Breast epithelium (tissue), 4 donors: Measurements from ENCODE around the gene SNUPN. TPM values are rescaled to one million over a fixed set of nuclear protein-coding genes. Genes with fewer than 3 reads are reported as not detected.
"Not testable (repeated sequence)": the region's sequence is repeated elsewhere in the genome, so short reads cannot be mapped to it uniquely, and the experiment has no call there.

Experiments
- DNase-seq, 2 donors: peaks; one replicate each; pipeline ENCODE4 v3.0.0-alpha.2; 2019; ENCODE audit warnings: low spot score in 2 of 2
- H3K27ac ChIP-seq, 2 donors: fragments of 200-600 bp; sonication (generic) in 1 of 2; one replicate each; pipeline ENCODE4 v1.5.1; 2016 to 2019; ENCODE audit warnings: mild to moderate bottlenecking in 1 of 2
- H3K27me3 ChIP-seq, 2 donors: fragments of 200-600 bp; sonication (generic) in 1 of 2; one replicate each; pipeline versions ENCODE4 v1.5.1 to v1.6.0; 2017 to 2019; ENCODE audit warnings: control low read depth in 1 of 2, mild to moderate bottlenecking in 1 of 2
- H3K36me3 ChIP-seq: fragments of 200-600 bp; one replicate; pipeline ENCODE4 v1.5.1; 2019
- H3K4me1 ChIP-seq, 2 donors: fragments of 200-600 bp; sonication (generic); one replicate each; pipeline ENCODE4 v1.5.1; 2016 to 2019; ENCODE audit warnings: control low read depth in 1 of 2
- H3K4me3 ChIP-seq, 3 donors: fragments of 200-600 bp; sonication (generic); 1 replicate in 2 of 3; 2 replicates in 1 of 3; pipeline ENCODE4 v1.5.1; 2016 to 2019; ENCODE audit warnings: mild to moderate bottlenecking in 3 of 3, moderate library complexity in 2 of 3
- H3K9me3 ChIP-seq, 2 donors: fragments of 200-600 bp; sonication (generic) in 1 of 2; one replicate each; pipeline ENCODE4 v1.5.1; 2016 to 2019; ENCODE audit warnings: control low read depth in 1 of 2
- CTCF ChIP-seq, 3 donors: fragments of 450-650 bp; IDR thresholded peaks; one replicate each; pipeline ENCODE4 v1.5.1; 2016 to 2017; ENCODE audit warnings: antibody characterized with exemption in 3 of 3, mild to moderate bottlenecking in 3 of 3, moderate library complexity in 3 of 3
- POLR2A ChIP-seq: fragments of 450-650 bp; IDR thresholded peaks from one replicate; pipeline ENCODE4 v1.6.1; 2016; ENCODE audit warnings: antibody characterized with exemption, mild to moderate bottlenecking, moderate library complexity
- POLR2AphosphoS5 ChIP-seq, 3 donors: sonication (generic); formaldehyde crosslinking; IDR thresholded peaks; one replicate each; pipeline ENCODE4 v1.6.1; 2017; ENCODE audit warnings: antibody characterized with exemption in 3 of 3
- intact Hi-C: fragments of 100-400 bp; cut with DNase I; formaldehyde crosslinking; loops from one replicate; pipeline ENCODE4 v1.15.1; 2023; ENCODE audit warnings: low total_unique reads
- total RNA-seq, 3 donors: library from RNA; depleted of rRNA; stranded (reverse); fragments of >200 nt; gene quantifications; one replicate each; pipeline ENCODE4 v1.1.0, GENCODE V29; 2016

Gene SNUPN
- total RNA-seq, 3 donors from 2014 or later, result 19.8 to 24.9 (median 23.6) TPM

- intact Hi-C loops, result no loop called here
- Histone ChIP-seq H3K4me1 (no peaks in the 10 kb centered on the region), H3K36me3 (no peaks in the 10 kb centered on the region), H3K27me3 (no peaks in the 10 kb centered on the region), H3K4me3 (no peak overlapping the region), H3K27ac (no peak overlapping the region), H3K9me3 (no peaks in the 10 kb centered on the region)
- TF ChIP-seq POLR2A, result no peak
- no peak for TF ChIP-seq CTCF (IDR thresholded peaks at IDR 0.05)
- TF ChIP-seq POLR2AphosphoS5 (IDR thresholded peaks at IDR 0.05), result no peak
- no peak for DNase-seq
Observed at GRCh38 chr15:75561888-75562287, 63.6 kb downstream of the SNUPN start.

- DNase-seq, H3K36me3 ChIP-seq, H3K9me3 ChIP-seq, H3K4me1 ChIP-seq, H3K27ac ChIP-seq, H3K4me3 ChIP-seq, H3K27me3 ChIP-seq, intact Hi-C loops: not testable (repeated sequence)
Observed at GRCh38 chr15:75559360-75559759, 66.2 kb downstream of the SNUPN start.

GRCh38 chr15:75558955-75559354, 66.6 kb downstream of the SNUPN start:
- DNase-seq, intact Hi-C loops, H3K27ac ChIP-seq, H3K36me3 ChIP-seq, H3K9me3 ChIP-seq, H3K4me3 ChIP-seq, H3K27me3 ChIP-seq, H3K4me1 ChIP-seq: not testable (repeated sequence)

GRCh38 chr15:75554717-75555116, 70.8 kb downstream of the SNUPN start:
- no peak for DNase-seq
- Histone ChIP-seq H3K27me3 (no peaks in the 10 kb centered on the region), H3K9me3 (no peaks in the 10 kb centered on the region), H3K4me3 (no peak overlapping the region), H3K27ac (no peak overlapping the region), H3K36me3 (no peaks in the 10 kb centered on the region), H3K4me1 (no peaks in the 10 kb centered on the region)
- intact Hi-C loops, result no loop called here
- TF ChIP-seq POLR2AphosphoS5 (IDR thresholded peaks at IDR 0.05) (no peak), POLR2A (no peak), CTCF (IDR thresholded peaks at IDR 0.05) (no peak)

GRCh38 chr15:75553659-75554058, 71.9 kb downstream of the SNUPN start:
- H3K4me3 ChIP-seq, result no peak overlapping the region
- H3K36me3 ChIP-seq, result no peaks in the 10 kb centered on the region
- intact Hi-C loops, result no loop called here
- no peaks in the 10 kb centered on the region for H3K4me1 ChIP-seq
- H3K27ac ChIP-seq, result no peak overlapping the region
- no peak for TF ChIP-seq POLR2A
- TF ChIP-seq POLR2AphosphoS5 (IDR thresholded peaks at IDR 0.05), result no peak
- TF ChIP-seq CTCF (IDR thresholded peaks at IDR 0.05), result no peak
- DNase-seq, result no peak
- H3K9me3 ChIP-seq, result no peaks in the 10 kb centered on the region
- no peaks in the 10 kb centered on the region for H3K27me3 ChIP-seq

- Histone ChIP-seq H3K27ac (no peak overlapping the region), H3K4me3 (no peak overlapping the region), H3K4me1 (no peaks in the 10 kb centered on the region), H3K27me3 (no peaks in the 10 kb centered on the region), H3K36me3 (no peaks in the 10 kb centered on the region), H3K9me3 (no peaks in the 10 kb centered on the region)
- intact Hi-C loops, result no loop called here
- no peak for TF ChIP-seq POLR2AphosphoS5 (IDR thresholded peaks at IDR 0.05)
- TF ChIP-seq CTCF (IDR thresholded peaks at IDR 0.05), result no peak
- no peak for TF ChIP-seq POLR2A
- no peak for DNase-seq
Observed at GRCh38 chr15:75551091-75551490, 74.4 kb downstream of the SNUPN start.

Other genes starting within 250 kb of the SNUPN start
- 10 to 100 TPM; 40.2 to 66.9 (median 49.5) TPM for gene SIN3A, start 174.0 kb downstream of the SNUPN start, total RNA-seq
- gene PTPN9, start 46.4 kb downstream of the SNUPN start, total RNA-seq, result 10 to 100 TPM; 16.2 to 23.9 (median 19.9) TPM
- 100 to 1,000 TPM; 144 to 194 (median 175) TPM for gene IMP3, start 14.5 kb upstream of the SNUPN start, total RNA-seq
- 10 to 100 TPM; 32.8 to 42.7 (median 36.3) TPM for gene SNX33, start 22.2 kb upstream of the SNUPN start, total RNA-seq
- 10 to 100 TPM in 2 of 3 donors, 1 to 10 TPM in 1; 6.3 to 42.9 (median 17.0) TPM for gene CSPG4, start 87.1 kb upstream of the SNUPN start, total RNA-seq
- 10 to 100 TPM; 45.9 to 56.5 (median 48.8) TPM for gene UBE2Q2, start 217.7 kb upstream of the SNUPN start, total RNA-seq